ENCODE data around the gene PRDM16. TPM values are rescaled to one million over a fixed set of nuclear protein-coding genes. Genes with fewer than 3 reads are reported as not detected.

PRDM16 gene
- total and polyA plus RNA-seq, 2 of the 4 experiments (the other 2 are of a cell fraction) = 0.02 TPM; not detected in 1

GRCh38 chr1:3112526-3112925, 43.5 kb downstream of the PRDM16 start:
- Histone ChIP-seq H2BK120ac (ENCODE audit: low read depth, low read length) (no peak overlapping the region), H4K5ac (ENCODE audit: low read depth, low read length) (no peak overlapping the region), H4K8ac (ENCODE audit: low read depth in 2 of 2, low read length in 2 of 2) (no peak overlapping the region), H3K14ac (replicated peaks; ENCODE audit: low read depth, low read length) (no peak overlapping the region), H2AK9ac (replicated peaks; ENCODE audit: low read depth, low read length, poor library complexity) (no peak overlapping the region), H2AK5ac (ENCODE audit: low read depth, low read length) (no peak overlapping the region), H2BK20ac (ENCODE audit: low read depth, low read length) (no peak overlapping the region), H2BK15ac (ENCODE audit: low read depth, low read length) (no peak overlapping the region), H3K4me2 (ENCODE audit: low read depth, low read length) (no peak overlapping the region), H3K79me1 (ENCODE audit: low read depth in 1 of 2, low read length in 2 of 2) (no peaks in the 10 kb centered on the region), H3K9ac (ENCODE audit: low read depth, low read length) (no peak overlapping the region), H3K9me3 (ENCODE audit: control insufficient read depth, insufficient read depth, low read length) (peaks cover 41% of the 10 kb centered on the region), H3K27ac (ENCODE audit: insufficient read depth, low read length) (no peak overlapping the region), H3K23ac (ENCODE audit: low read depth, low read length) (no peak overlapping the region), H3K4ac (ENCODE audit: low read depth, low read length) (no peak overlapping the region), H3K56ac (ENCODE audit: extremely low read depth, insufficient read depth, low read length) (no peak overlapping the region), H3K4me3 (ENCODE audit: insufficient read depth, low read depth, low read length) (no peak overlapping the region), H3K9me1 (ENCODE audit: insufficient read depth, low read length) (no peaks in the 10 kb centered on the region), H3K4me1 (ENCODE audit: control insufficient read depth, insufficient read depth, low read length) (no peaks in the 10 kb centered on the region), H2AFZ (replicated peaks; ENCODE audit: low read length, poor library complexity) (no peak overlapping the region), H3K36me3 (ENCODE audit: control insufficient read depth, insufficient read depth, low read length) (no peaks in the 10 kb centered on the region), H4K91ac (ENCODE audit: insufficient read depth, low read depth, low read length) (no peak overlapping the region), H3K27me3 (ENCODE audit: control insufficient read depth, insufficient read depth, low read length) (no peaks in the 10 kb centered on the region), H3K18ac (ENCODE audit: low read depth, low read length) (no peak overlapping the region), H2BK5ac (ENCODE audit: low read depth, low read length, poor library complexity, severe bottlenecking) (no peak overlapping the region), H4K20me1 (ENCODE audit: insufficient read depth, low read length) (no peaks in the 10 kb centered on the region)
- TF ChIP-seq BHLHE40 (IDR thresholded peaks at IDR 0.05; ENCODE audit: low read depth, low read length) (no peak), SMC3 (IDR thresholded peaks at IDR 0.05; ENCODE audit: low read depth, low read length) (no peak), CTCF (conservative IDR thresholded peaks at IDR 0.05; ENCODE audit: low read depth, low read length) (no peak), FOS (IDR thresholded peaks at IDR 0.05; ENCODE audit: low read depth, low read length) (no peak), MAFK (IDR thresholded peaks at IDR 0.05; ENCODE audit: low read depth, low read length) (no peak), RAD21 (IDR thresholded peaks at IDR 0.05; ENCODE audit: low read length) (no peak), RFX5 (IDR thresholded peaks at IDR 0.05; ENCODE audit: low read depth, low read length) (no peak), CEBPB (IDR thresholded peaks at IDR 0.05; ENCODE audit: low read depth, low read length) (no peak), CHD1 (IDR thresholded peaks at IDR 0.05; ENCODE audit: low read depth, low read length) (no peak), NFE2L2 (IDR thresholded peaks at IDR 0.05; ENCODE audit: low read depth, low read length) (no peak), MXI1 (IDR thresholded peaks at IDR 0.05; ENCODE audit: borderline replicate concordance, low read depth, low read length) (no peak), USF2 (IDR thresholded peaks at IDR 0.05; ENCODE audit: low read depth, low read length) (no peak), MAZ (IDR thresholded peaks at IDR 0.05; ENCODE audit: borderline replicate concordance, low read depth, low read length) (no peak), RCOR1 (IDR thresholded peaks at IDR 0.05; ENCODE audit: insufficient replicate concordance, low read length) (no peak)
- POLR2A ChIA-PET (ENCODE audit: unreplicated experiment) = no interaction called here
- in situ Hi-C loops (cut with MboI; ENCODE audit: low sequenced_read_pairs) (no loop called here), dilution Hi-C loops (cut with HindIII; ENCODE audit: low sequenced_read_pairs, unreplicated experiment) (no loop called here), intact Hi-C loops (cut with micrococcal nuclease) (no loop called here)
- ATAC-seq (ENCODE audit: low read depth) (no peak), DNase-seq (no peak)
- CTCF ChIA-PET = no interaction called here
- BruUV-seq (replicated peaks) = no TSS peak
- WGBS, 2 experiments (ENCODE audit: extremely low coverage in 2 of 2, insufficient read length in 1 of 2) = 72% methylated on average over 11 of the region's 17 CpGs; no CpG with 5 or more reads in 1 of the 2 experiments
